ENCODE data around the gene SLC29A1. TPM values are rescaled to one million over a fixed set of nuclear protein-coding genes. Genes with fewer than 3 reads are reported as not detected.

SLC29A1 gene
- total RNA-seq, 1 experiment from 2014 or later, result 47.6 TPM

GRCh38 chr6:44271406-44271723 lies 48.0 kb downstream of the SLC29A1 start:
- in situ Hi-C loops (cut with HindIII; ENCODE audit: low pct_unique_long_range_greater_than_20kb, low sequenced_read_pairs), result no loop called here
- no peak for DNase-seq (ENCODE audit: low read depth)

GRCh38 chr6:44271914-44272313 lies 48.5 kb downstream of the SLC29A1 start:
- in situ Hi-C loops (cut with HindIII; ENCODE audit: low pct_unique_long_range_greater_than_20kb, low sequenced_read_pairs), result no loop called here
- no peak for DNase-seq (ENCODE audit: low read depth)

DNA sequence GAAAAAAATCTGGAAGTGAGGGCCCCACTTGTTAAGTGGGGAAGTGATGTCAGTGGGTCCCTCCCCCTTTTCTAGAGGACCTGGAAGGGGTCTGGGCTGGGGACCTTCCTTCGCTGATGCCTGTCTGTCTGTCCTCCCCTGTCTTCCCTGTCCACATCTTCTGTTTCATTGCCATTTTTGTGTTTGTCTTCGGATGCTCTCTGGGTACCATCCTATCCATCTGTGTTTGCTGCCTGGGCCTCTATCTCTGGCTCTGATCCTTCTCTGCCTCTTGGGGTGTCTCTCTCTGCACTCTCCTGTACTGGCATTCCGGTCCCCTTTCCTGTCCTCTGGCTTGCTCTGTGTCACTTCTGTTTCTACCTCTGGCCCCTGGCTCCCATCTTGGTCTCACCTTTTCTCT lies 49.1 kb downstream of the SLC29A1 start:
- in situ Hi-C loops (cut with HindIII; ENCODE audit: low pct_unique_long_range_greater_than_20kb, low sequenced_read_pairs), result no loop called here
- no peak for DNase-seq (ENCODE audit: low read depth)

DNA sequence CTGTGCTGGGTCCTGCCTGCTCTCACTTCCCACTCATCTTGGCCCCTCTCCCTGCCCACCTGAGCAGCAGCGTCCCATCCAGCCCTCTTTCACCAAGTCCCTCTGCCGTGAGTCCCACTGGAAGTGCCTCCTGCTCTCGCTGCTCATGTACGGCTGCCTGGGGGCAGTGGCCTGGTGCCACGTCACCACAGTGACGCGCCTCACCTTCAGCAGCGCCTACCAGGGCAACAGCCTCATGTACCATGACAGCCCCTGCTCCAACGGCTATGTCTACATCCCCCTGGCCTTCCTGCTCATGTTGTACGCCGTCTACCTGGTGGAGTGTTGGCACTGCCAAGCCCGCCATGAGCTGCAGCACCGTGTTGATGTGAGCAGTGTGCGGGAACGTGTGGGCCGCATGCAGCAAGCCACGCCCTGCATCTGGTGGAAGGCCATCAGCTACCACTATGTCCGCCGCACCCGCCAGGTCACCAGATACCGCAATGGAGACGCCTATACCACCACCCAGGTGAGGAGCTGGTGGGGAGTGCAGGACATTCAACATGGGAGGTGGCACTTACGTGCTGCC lies 49.7 kb downstream of the SLC29A1 start:
- DNase-seq (ENCODE audit: low read depth), result no peak
- in situ Hi-C loops (cut with HindIII; ENCODE audit: low pct_unique_long_range_greater_than_20kb, low sequenced_read_pairs), result no loop called here

DNA sequence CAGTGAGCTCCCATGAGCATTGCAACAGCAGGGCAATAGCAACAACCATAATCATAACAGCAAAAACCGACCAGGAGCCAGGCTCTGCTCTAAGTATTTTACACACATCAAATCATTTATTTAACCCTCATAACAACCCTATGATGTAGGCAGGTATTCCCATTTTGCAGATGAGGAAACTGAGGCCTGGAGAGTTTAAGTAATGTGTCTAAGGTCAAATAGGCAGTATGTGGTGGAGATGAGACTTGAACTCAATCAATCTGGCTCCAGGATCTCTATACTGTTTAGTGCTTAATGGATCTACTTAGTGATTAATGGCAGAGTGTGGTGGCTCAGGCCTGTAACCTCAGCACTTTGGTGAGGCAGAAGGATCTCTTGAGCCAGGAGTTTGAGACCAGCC lies 50.2 kb downstream of the SLC29A1 start:
- no peak for DNase-seq (ENCODE audit: low read depth)
- in situ Hi-C loops (cut with HindIII; ENCODE audit: low pct_unique_long_range_greater_than_20kb, low sequenced_read_pairs), result no loop called here

DNA sequence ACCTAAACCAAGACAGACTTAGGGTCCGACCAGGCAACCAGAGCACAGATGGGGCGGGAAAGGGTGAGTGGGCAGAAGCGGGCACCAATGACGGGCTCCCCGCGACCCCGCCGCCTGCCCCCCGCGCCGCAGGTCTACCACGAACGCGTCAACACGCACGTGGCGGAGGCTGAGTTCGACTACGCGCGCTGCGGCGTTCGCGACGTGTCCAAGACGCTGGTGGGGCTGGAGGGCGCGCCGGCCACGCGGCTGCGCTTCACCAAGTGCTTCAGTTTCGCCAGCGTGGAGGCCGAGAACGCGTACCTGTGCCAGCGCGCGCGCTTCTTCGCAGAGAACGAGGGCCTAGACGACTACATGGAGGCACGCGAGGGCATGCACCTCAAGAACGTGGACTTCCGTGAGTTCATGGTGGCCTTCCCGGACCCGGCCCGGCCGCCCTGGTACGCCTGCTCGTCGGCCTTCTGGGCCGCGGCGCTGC lies 51.9 kb downstream of the SLC29A1 start:
- no peak for DNase-seq (ENCODE audit: low read depth)
- in situ Hi-C loops (cut with HindIII; ENCODE audit: low pct_unique_long_range_greater_than_20kb, low sequenced_read_pairs), result no loop called here

- in situ Hi-C loops (cut with HindIII; ENCODE audit: low pct_unique_long_range_greater_than_20kb, low sequenced_read_pairs), result no loop called here
Observed at GRCh38 chr6:44275749-44276648, 52.6 kb downstream of the SLC29A1 start.

GRCh38 chr6:44276667-44277640 lies 53.6 kb downstream of the SLC29A1 start:
- DNase-seq (ENCODE audit: low read depth), result no peak
- in situ Hi-C loops (cut with HindIII; ENCODE audit: low pct_unique_long_range_greater_than_20kb, low sequenced_read_pairs), result no loop called here

More at GRCh38 chr6:44275749-44276648, 52.6 kb downstream of the SLC29A1 start:
- no peak for DNase-seq (ENCODE audit: low read depth)

DNA sequence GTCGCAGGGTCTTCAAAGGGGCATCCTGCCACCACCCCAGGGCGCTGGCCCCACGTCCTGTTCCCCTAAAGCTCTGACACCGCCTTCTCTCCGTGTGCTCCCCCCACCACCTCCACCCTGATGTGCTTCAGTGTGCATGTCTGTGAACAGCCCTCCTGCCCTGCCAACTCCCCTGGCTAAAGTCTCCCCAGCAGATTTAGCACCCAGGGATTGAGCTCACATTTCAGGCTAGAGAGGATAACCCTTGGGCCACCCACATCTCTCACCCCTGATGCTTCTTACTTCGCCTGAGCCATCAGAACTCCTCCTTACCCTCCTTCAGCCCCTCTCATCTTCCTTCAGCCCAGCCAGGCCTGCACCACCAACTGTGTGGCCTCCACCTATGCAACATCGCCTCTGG lies 54.4 kb downstream of the SLC29A1 start:
- in situ Hi-C loops (cut with HindIII; ENCODE audit: low pct_unique_long_range_greater_than_20kb, low sequenced_read_pairs), result no loop called here
- no peak for DNase-seq (ENCODE audit: low read depth)

GRCh38 chr6:44278315-44278714 lies 54.9 kb downstream of the SLC29A1 start:
- in situ Hi-C loops (cut with HindIII; ENCODE audit: low pct_unique_long_range_greater_than_20kb, low sequenced_read_pairs), result no loop called here
- no peak for DNase-seq (ENCODE audit: low read depth)

DNA sequence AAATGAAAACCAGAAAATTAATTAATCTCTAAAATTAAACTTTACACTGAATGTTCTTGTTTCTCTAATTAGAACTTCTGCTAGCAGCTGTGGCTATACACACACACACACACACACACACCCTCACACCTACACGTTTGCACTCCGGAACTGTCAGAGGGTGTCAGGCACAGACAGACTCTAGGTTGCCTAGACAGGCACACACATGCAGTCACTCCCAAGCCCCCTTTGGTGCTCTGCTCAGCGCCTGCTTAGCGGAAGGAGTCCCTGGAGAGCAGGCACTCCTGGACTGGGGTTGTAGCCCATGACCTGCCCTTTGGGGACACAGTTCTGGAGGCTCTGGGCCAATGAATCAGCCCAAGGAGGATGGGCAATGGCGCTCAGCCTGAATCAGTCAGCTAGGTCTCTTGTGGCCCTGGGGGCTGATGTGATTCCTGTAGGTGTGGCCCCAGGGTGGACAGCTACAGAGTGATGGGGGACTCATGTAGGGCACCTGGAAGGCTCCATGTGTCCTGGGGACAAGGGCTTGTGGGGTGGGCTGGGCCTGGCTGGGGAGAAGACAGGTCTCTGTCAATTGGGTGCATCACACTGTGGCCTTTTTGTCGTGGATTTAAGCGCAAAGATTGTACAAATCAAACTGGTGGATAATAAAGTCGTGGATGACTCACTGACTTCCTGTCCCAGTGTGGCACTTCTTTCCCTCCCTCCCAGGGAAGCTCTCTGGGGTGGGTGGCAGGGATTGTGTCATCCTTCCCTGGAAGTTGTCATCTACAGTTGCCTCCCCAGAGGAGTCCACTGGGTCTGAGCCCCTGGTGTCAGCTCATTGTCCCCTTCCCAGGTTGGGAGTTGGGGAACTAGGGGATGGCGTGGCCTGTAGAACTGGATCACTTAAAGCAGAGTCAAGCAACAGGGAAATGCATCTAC lies 55.6 kb downstream of the SLC29A1 start:
- in situ Hi-C loops (cut with HindIII; ENCODE audit: low pct_unique_long_range_greater_than_20kb, low sequenced_read_pairs), result no loop called here
- no peak for DNase-seq (ENCODE audit: low read depth)

Other genes starting within 250 kb of the SLC29A1 start
- 119 and 157 TPM in 2 replicates for gene MRPL14, start 96.1 kb upstream of the SLC29A1 start, total RNA-seq (2014; rRNA removed; shearing (Covaris generic); ENCODE audit: low replicate concordance)
- 6.2 and 7.3 TPM in 2 replicates for gene TMEM63B, start 96.0 kb upstream of the SLC29A1 start, total RNA-seq (2014; rRNA removed; shearing (Covaris generic); ENCODE audit: low replicate concordance)
- not detected in 2 replicates for gene CAPN11, start 64.8 kb upstream of the SLC29A1 start, total RNA-seq (2014; rRNA removed; shearing (Covaris generic); ENCODE audit: low replicate concordance)
- not detected in 2 replicates for gene MYMX, start 6.7 kb upstream of the SLC29A1 start, total RNA-seq (2014; rRNA removed; shearing (Covaris generic); ENCODE audit: low replicate concordance)
- gene HSP90AB1, start 23.5 kb downstream of the SLC29A1 start, total RNA-seq (2014; rRNA removed; shearing (Covaris generic); ENCODE audit: low replicate concordance), result 807 and 852 TPM in 2 replicates
- gene SLC35B2, start 33.9 kb downstream of the SLC29A1 start, total RNA-seq (2014; rRNA removed; shearing (Covaris generic); ENCODE audit: low replicate concordance), result 203 and 221 TPM in 2 replicates
- gene NFKBIE, start 42.0 kb downstream of the SLC29A1 start, total RNA-seq (2014; rRNA removed; shearing (Covaris generic); ENCODE audit: low replicate concordance), result 24.7 and 33.4 TPM in 2 replicates
- gene TMEM151B, start 46.9 kb downstream of the SLC29A1 start, total RNA-seq (2014; rRNA removed; shearing (Covaris generic); ENCODE audit: low replicate concordance), result not detected in 2 replicates
- gene AARS2, start 89.8 kb downstream of the SLC29A1 start, total RNA-seq (2014; rRNA removed; shearing (Covaris generic); ENCODE audit: low replicate concordance), result 20.0 and 23.9 TPM in 2 replicates
- gene SPATS1, start 119.1 kb downstream of the SLC29A1 start, total RNA-seq (2014; rRNA removed; shearing (Covaris generic); ENCODE audit: low replicate concordance), result not detected in 2 replicates
- gene CDC5L, start 164.1 kb downstream of the SLC29A1 start, total RNA-seq (2014; rRNA removed; shearing (Covaris generic); ENCODE audit: low replicate concordance), result 12.2 and 19.9 TPM in 2 replicates

Data from Caki2 (cell line).